MV-4-11 (cell line): ENCODE measurements around the gene FHOD3.
"Not testable (repeated sequence)": the region's sequence is repeated elsewhere in the genome, so short reads cannot be mapped to it uniquely, and the experiment has no call there.

Source experiments
- DNase-seq: peaks from one replicate; lab custom pipeline; 2025; lab: John Stamatoyannopoulos, UW

Gene FHOD3

GRCh38 chr18:36711014-36711725 is 413.7 kb downstream of the FHOD3 start:
- no peak for DNase-seq

- no peak for DNase-seq
Observed at GRCh38 chr18:36711813-36712444, 414.4 kb downstream of the FHOD3 start.

GRCh38 chr18:36714476-36714875 is 417.0 kb downstream of the FHOD3 start:
- no peak for DNase-seq

- DNase-seq: no peak
Observed at GRCh38 chr18:36717422-36718110, 420.1 kb downstream of the FHOD3 start.

GRCh38 chr18:36718705-36719328 is 421.3 kb downstream of the FHOD3 start:
- DNase-seq: no peak

GRCh38 chr18:36719630-36720029 is 422.1 kb downstream of the FHOD3 start:
- DNase-seq: no peak

- DNase-seq: not testable (repeated sequence)
Observed at GRCh38 chr18:36721351-36721750, 423.8 kb downstream of the FHOD3 start.

- no peak for DNase-seq
Observed at GRCh38 chr18:36724169-36724568, 426.7 kb downstream of the FHOD3 start.

GRCh38 chr18:36724591-36725001 is 427.1 kb downstream of the FHOD3 start:
- DNase-seq: no peak

GRCh38 chr18:36728345-36728744 is 430.8 kb downstream of the FHOD3 start:
- DNase-seq: no peak

GRCh38 chr18:36729197-36729596 is 431.7 kb downstream of the FHOD3 start:
- no peak for DNase-seq

- DNase-seq: no peak
Observed at GRCh38 chr18:36732264-36732663, 434.8 kb downstream of the FHOD3 start.

GRCh38 chr18:36733150-36733549 is 435.6 kb downstream of the FHOD3 start:
- DNase-seq: no peak

GRCh38 chr18:36734596-36734995 is 437.1 kb downstream of the FHOD3 start:
- DNase-seq: no peak

GRCh38 chr18:36735130-36735529 is 437.6 kb downstream of the FHOD3 start:
- no peak for DNase-seq

- DNase-seq: no peak
Observed at GRCh38 chr18:36736094-36736493, 438.6 kb downstream of the FHOD3 start.

- no peak for DNase-seq
Observed at GRCh38 chr18:36737316-36737715, 439.8 kb downstream of the FHOD3 start.

- no peak for DNase-seq
Observed at GRCh38 chr18:36744261-36744876, 446.9 kb downstream of the FHOD3 start.

GRCh38 chr18:36745219-36745975 is 447.9 kb downstream of the FHOD3 start:
- no peak for DNase-seq

GRCh38 chr18:36752929-36753865 is 455.7 kb downstream of the FHOD3 start:
- no peak for DNase-seq
